Measurements from ENCODE around the gene LHPP. TPM values are rescaled to one million over a fixed set of nuclear protein-coding genes. Genes with fewer than 3 reads are reported as not detected.

Gene LHPP
- total RNA-seq, 1 experiment from 2014 or later: 6.6 TPM

GRCh38 chr10:124600051-124600880 is 138.6 kb downstream of the LHPP start:
- H4K20me1 ChIP-seq (ENCODE audit: low read length): no peaks in the 10 kb centered on the region
- no peak for TF ChIP-seq EZH2 (IDR thresholded peaks at IDR 0.05; ENCODE audit: low read length, unreplicated experiment)
- TF ChIP-seq CTCF (conservative IDR thresholded peaks at IDR 0.05; ENCODE audit: low read depth, low read length): no peak
- TF ChIP-seq EZH2phosphoT487 (IDR thresholded peaks at IDR 0.05; ENCODE audit: borderline replicate concordance, low read length): no peak
- intact Hi-C loops (cut with micrococcal nuclease): no loop called here
- no peaks in the 10 kb centered on the region for H3K27me3 ChIP-seq (ENCODE audit: low read length)
- no peak overlapping the region for H3K9ac ChIP-seq (ENCODE audit: low read length)
- no peaks in the 10 kb centered on the region for H3K4me1 ChIP-seq (ENCODE audit: insufficient read depth, low read length)
- no peak overlapping the region for H3K4me2 ChIP-seq (ENCODE audit: low read length)
- H3K36me3 ChIP-seq (ENCODE audit: low read depth, low read length): no peaks in the 10 kb centered on the region
- no TSS peak for BruUV-seq (replicated peaks)
- no peaks in the 10 kb centered on the region for H3K79me2 ChIP-seq (ENCODE audit: low read length)
- no peaks in the 10 kb centered on the region for H3K9me3 ChIP-seq (ENCODE audit: low read length)
- H2AFZ ChIP-seq (ENCODE audit: low read length): no peak overlapping the region
- ChIA-PET POLR2A (ENCODE audit: unreplicated experiment) (no interaction called here), CTCF (no interaction called here)
- no peak overlapping the region for H3K4me3 ChIP-seq (ENCODE audit: low read length)
- H3K27ac ChIP-seq (ENCODE audit: low read length): no peak overlapping the region
- H3F3A ChIP-seq (ENCODE audit: low read length, unreplicated experiment): no peaks in the 10 kb centered on the region
- ATAC-seq (no peak), DNase-seq (no peak)
- H3K9me2 ChIP-seq (replicated peaks; ENCODE audit: low read length): no peaks in the 10 kb centered on the region

- Histone ChIP-seq H3K27ac (ENCODE audit: low read length) (no peak overlapping the region), H3K9me3 (ENCODE audit: low read length) (no peaks in the 10 kb centered on the region), H3K9ac (ENCODE audit: low read length) (no peak overlapping the region), H3K27me3 (ENCODE audit: low read length) (no peaks in the 10 kb centered on the region), H4K20me1 (ENCODE audit: low read length) (no peaks in the 10 kb centered on the region), H2AFZ (ENCODE audit: low read length) (no peak overlapping the region), H3K79me2 (ENCODE audit: low read length) (no peaks in the 10 kb centered on the region), H3F3A (ENCODE audit: low read length, unreplicated experiment) (no peaks in the 10 kb centered on the region), H3K4me2 (ENCODE audit: low read length) (no peak overlapping the region), H3K4me1 (ENCODE audit: insufficient read depth, low read length) (no peaks in the 10 kb centered on the region), H3K36me3 (ENCODE audit: low read depth, low read length) (no peaks in the 10 kb centered on the region), H3K9me2 (replicated peaks; ENCODE audit: low read length) (no peaks in the 10 kb centered on the region), H3K4me3 (ENCODE audit: low read length) (no peak overlapping the region)
- BruUV-seq (replicated peaks): no TSS peak
- TF ChIP-seq EZH2 (IDR thresholded peaks at IDR 0.05; ENCODE audit: low read length, unreplicated experiment): no peak
- TF ChIP-seq CTCF (conservative IDR thresholded peaks at IDR 0.05; ENCODE audit: low read depth, low read length): no peak
- TF ChIP-seq EZH2phosphoT487 (IDR thresholded peaks at IDR 0.05; ENCODE audit: borderline replicate concordance, low read length): no peak
- DNase-seq (no peak), ATAC-seq (no peak)
- ChIA-PET CTCF (no interaction called here), POLR2A (ENCODE audit: unreplicated experiment) (no interaction called here)
- intact Hi-C loops (cut with micrococcal nuclease): no loop called here
These were observed 139.4 kb downstream of the LHPP start for GRCh38 chr10:124601016-124601415.

- ATAC-seq (no peak), DNase-seq (no peak)
- H2AFZ ChIP-seq (ENCODE audit: low read length): no peak overlapping the region
- H3K27me3 ChIP-seq (ENCODE audit: low read length): no peaks in the 10 kb centered on the region
- no peaks in the 10 kb centered on the region for H3F3A ChIP-seq (ENCODE audit: low read length, unreplicated experiment)
- CTCF ChIA-PET: no interaction called here
- no peaks in the 10 kb centered on the region for H3K79me2 ChIP-seq (ENCODE audit: low read length)
- H3K4me2 ChIP-seq (ENCODE audit: low read length): no peak overlapping the region
- intact Hi-C loops (cut with micrococcal nuclease): no loop called here
- no peaks in the 10 kb centered on the region for H3K9me3 ChIP-seq (ENCODE audit: low read length)
- H3K9me2 ChIP-seq (replicated peaks; ENCODE audit: low read length): no peaks in the 10 kb centered on the region
- TF ChIP-seq EZH2 (IDR thresholded peaks at IDR 0.05; ENCODE audit: low read length, unreplicated experiment) (no peak), EZH2phosphoT487 (IDR thresholded peaks at IDR 0.05; ENCODE audit: borderline replicate concordance, low read length) (no peak), CTCF (conservative IDR thresholded peaks at IDR 0.05; ENCODE audit: low read depth, low read length) (no peak)
- H3K4me1 ChIP-seq (ENCODE audit: insufficient read depth, low read length): no peaks in the 10 kb centered on the region
- no peaks in the 10 kb centered on the region for H4K20me1 ChIP-seq (ENCODE audit: low read length)
- POLR2A ChIA-PET (ENCODE audit: unreplicated experiment): no interaction called here
- H3K27ac ChIP-seq (ENCODE audit: low read length): no peak overlapping the region
- H3K36me3 ChIP-seq (ENCODE audit: low read depth, low read length): no peaks in the 10 kb centered on the region
- no peak overlapping the region for H3K4me3 ChIP-seq (ENCODE audit: low read length)
- no peak overlapping the region for H3K9ac ChIP-seq (ENCODE audit: low read length)
- no TSS peak for BruUV-seq (replicated peaks)
These were observed 140.0 kb downstream of the LHPP start for GRCh38 chr10:124601431-124602120.
